KMS-11 (cell line): ENCODE measurements around the gene ST3GAL5.

Experiments
- H2AFZ ChIP-seq: fragments of 200-600 bp; sonication (generic); 2 replicates; pipeline ENCODE4 v1.6.1; 2016; ENCODE audit warnings: antibody characterized with exemption, mixed run types, low read depth
- H3K27ac ChIP-seq: fragments of 200-600 bp; sonication (generic); 2 replicates; pipeline ENCODE4 v1.6.1; 2016; ENCODE audit warnings: mild to moderate bottlenecking, mixed run types
- H3K27me3 ChIP-seq: fragments of 200-600 bp; sonication (generic); 2 replicates; pipeline ENCODE4 v1.6.1; 2017; ENCODE audit warnings: mild to moderate bottlenecking, low read depth, mixed run types, moderate library complexity; ENCODE audit not compliant: insufficient read depth
- H3K36me3 ChIP-seq: fragments of 200-600 bp; sonication (generic); 2 replicates; pipeline ENCODE4 v1.6.1; 2017; ENCODE audit warnings: mild to moderate bottlenecking, mixed run types; ENCODE audit not compliant: insufficient read depth
- H3K4me1 ChIP-seq: fragments of 200-600 bp; sonication (generic); 2 replicates; pipeline ENCODE4 v1.6.1; 2016; ENCODE audit warnings: mild to moderate bottlenecking, low read depth, mixed run types; ENCODE audit not compliant: poor library complexity, severe bottlenecking
- H3K4me2 ChIP-seq: fragments of 200-600 bp; sonication (generic); 2 replicates; pipeline ENCODE4 v1.7.0; 2016; ENCODE audit warnings: mild to moderate bottlenecking, mixed run types
- H3K4me3 ChIP-seq: fragments of 200-600 bp; sonication (generic); IDR thresholded peaks from 2 replicates; pipeline ENCODE4 v1.6.1; 2017; ENCODE audit warnings: low read depth, low read length, mixed read lengths; ENCODE audit not compliant: insufficient read depth
- H3K79me2 ChIP-seq: fragments of 200-600 bp; sonication (generic); 2 replicates; pipeline ENCODE4 v1.6.1; 2016; ENCODE audit warnings: low read depth, mixed run types; ENCODE audit not compliant: insufficient read depth
- H3K9ac ChIP-seq: fragments of 200-600 bp; sonication (generic); 2 replicates; pipeline ENCODE4 v1.6.1; 2016; ENCODE audit warnings: mild to moderate bottlenecking, mixed run types
- H4K20me1 ChIP-seq: fragments of 200-600 bp; sonication (generic); 2 replicates; pipeline ENCODE4 v1.6.1; 2016; ENCODE audit warnings: mild to moderate bottlenecking, mixed run types; ENCODE audit not compliant: insufficient read depth
- CTCF ChIP-seq: fragments of 200-600 bp; sonication (generic); conservative IDR thresholded peaks from 2 replicates; pipeline ENCODE4 v1.6.1; 2017; ENCODE audit warnings: low read depth, mild to moderate bottlenecking, antibody characterized with exemption, low read length, moderate library complexity, mixed read lengths

The ST3GAL5 gene

GRCh38 chr2:85795331-85796045 lies 93.3 kb downstream of the ST3GAL5 start:
- H3K9ac ChIP-seq = no peak overlapping the region
- peaks cover 11% of the 10 kb centered on the region for H3K4me1 ChIP-seq
- no peaks in the 10 kb centered on the region for H3K79me2 ChIP-seq
- no peak for TF ChIP-seq CTCF
- H3K4me3 ChIP-seq = no peak overlapping the region
- H3K27ac ChIP-seq = no peak overlapping the region
- no peak overlapping the region for H2AFZ ChIP-seq
- H3K4me2 ChIP-seq = no peak overlapping the region
- H3K36me3 ChIP-seq = no peaks in the 10 kb centered on the region
- H4K20me1 ChIP-seq = no peaks in the 10 kb centered on the region
- no peaks in the 10 kb centered on the region; the same call in 1 of the 2 replicates for H3K27me3 ChIP-seq

- Histone ChIP-seq H4K20me1 (no peaks in the 10 kb centered on the region), H3K27ac (no peak overlapping the region), H3K4me3 (no peak overlapping the region), H2AFZ (no peak overlapping the region), H3K79me2 (no peaks in the 10 kb centered on the region), H3K27me3 (no peaks in the 10 kb centered on the region; the same call in 1 of the 2 replicates), H3K36me3 (no peaks in the 10 kb centered on the region), H3K4me1 (peaks cover 2% of the 10 kb centered on the region), H3K9ac (no peak overlapping the region), H3K4me2 (no peak overlapping the region)
- no peak for TF ChIP-seq CTCF
Measured at GRCh38 chr2:85794491-85795121, 94.2 kb downstream of the ST3GAL5 start.

- Histone ChIP-seq H3K9ac (no peak overlapping the region), H3K36me3 (no peaks in the 10 kb centered on the region), H4K20me1 (no peaks in the 10 kb centered on the region), H2AFZ (no peak overlapping the region), H3K4me3 (no peak overlapping the region), H3K27me3 (no peaks in the 10 kb centered on the region; the same call in 1 of the 2 replicates), H3K27ac (no peak overlapping the region), H3K4me1 (no peaks in the 10 kb centered on the region), H3K4me2 (no peak overlapping the region), H3K79me2 (no peaks in the 10 kb centered on the region)
- no peak for TF ChIP-seq CTCF
Measured at GRCh38 chr2:85794038-85794441, 94.8 kb downstream of the ST3GAL5 start.

GRCh38 chr2:85793584-85793983 lies 95.2 kb downstream of the ST3GAL5 start:
- Histone ChIP-seq H3K9ac (no peak overlapping the region), H3K79me2 (no peaks in the 10 kb centered on the region), H3K4me2 (no peak overlapping the region), H3K36me3 (no peaks in the 10 kb centered on the region), H3K27ac (no peak overlapping the region), H3K4me1 (no peaks in the 10 kb centered on the region), H4K20me1 (no peaks in the 10 kb centered on the region), H3K27me3 (no peaks in the 10 kb centered on the region; the same call in 1 of the 2 replicates), H3K4me3 (no peak overlapping the region), H2AFZ (no peak overlapping the region)
- no peak for TF ChIP-seq CTCF
